Mesothelial cell of epicardium (in vitro differentiated cells): ENCODE measurements around the gene SYNE2. TPM values are rescaled to one million over a fixed set of nuclear protein-coding genes. Genes with fewer than 3 reads are reported as not detected.

Source experiments
- DNase-seq, 2 experiments: peaks; one replicate each; pipeline ENCODE4 v3.0.0; 2021; ENCODE audit warnings: low spot score in 2 of 2; ENCODE audit not compliant: unreplicated experiment in 2 of 2
- H3K27ac Mint-ChIP-seq: 2 replicates; pipeline ENCODE4 v1.8.0; 2021; ENCODE audit warnings: mixed read lengths
- H3K27me3 Mint-ChIP-seq: 2 replicates; pipeline ENCODE4 v1.8.0; 2021; ENCODE audit warnings: low read depth, mixed read lengths
- H3K36me3 Mint-ChIP-seq: 2 replicates; pipeline ENCODE4 v1.8.0; 2021; ENCODE audit warnings: mixed read lengths
- H3K4me1 Mint-ChIP-seq: 2 replicates; pipeline ENCODE4 v1.8.0; 2021; ENCODE audit warnings: mixed read lengths
- H3K4me3 Mint-ChIP-seq: 2 replicates; pipeline ENCODE4 v1.8.0; 2021; ENCODE audit warnings: mild to moderate bottlenecking, moderate library complexity, mixed read lengths
- H3K9me3 Mint-ChIP-seq: 2 replicates; pipeline ENCODE4 v1.8.0; 2021; ENCODE audit warnings: mixed read lengths
- CTCF ChIP-seq: fragments of 200-600 bp; sonication (generic); IDR thresholded peaks from one replicate; pipeline ENCODE4 v1.5.0; 2021; ENCODE audit warnings: antibody characterized with exemption; ENCODE audit not compliant: unreplicated experiment
- total RNA-seq: library from RNA; stranded (reverse); gene quantifications from 3 replicates; pipeline ENCODE4 v1.2.1, GENCODE V29; 2021

The SYNE2 gene
- total RNA-seq, 1 donor from 2014 or later: 87.1 TPM

GRCh38 chr14:64246688-64247087 lies 393.9 kb downstream of the SYNE2 start:
- no peak overlapping the region for H3K27ac Mint-ChIP-seq
- no peaks in the 10 kb centered on the region for H3K36me3 Mint-ChIP-seq
- no peaks in the 10 kb centered on the region for H3K4me1 Mint-ChIP-seq
- H3K9me3 Mint-ChIP-seq: peaks cover 15% of the 10 kb centered on the region
- TF ChIP-seq CTCF: no peak
- DNase-seq: no peak
- no peak overlapping the region for H3K4me3 Mint-ChIP-seq
- H3K27me3 Mint-ChIP-seq: no peaks in the 10 kb centered on the region

GRCh38 chr14:64247195-64247594 lies 394.4 kb downstream of the SYNE2 start:
- no peak for DNase-seq
- Mint-ChIP-seq H3K9me3 (peaks cover 15% of the 10 kb centered on the region), H3K36me3 (no peaks in the 10 kb centered on the region), H3K27me3 (no peaks in the 10 kb centered on the region), H3K4me1 (no peaks in the 10 kb centered on the region), H3K4me3 (no peak overlapping the region), H3K27ac (no peak overlapping the region)
- no peak for TF ChIP-seq CTCF

DNA sequence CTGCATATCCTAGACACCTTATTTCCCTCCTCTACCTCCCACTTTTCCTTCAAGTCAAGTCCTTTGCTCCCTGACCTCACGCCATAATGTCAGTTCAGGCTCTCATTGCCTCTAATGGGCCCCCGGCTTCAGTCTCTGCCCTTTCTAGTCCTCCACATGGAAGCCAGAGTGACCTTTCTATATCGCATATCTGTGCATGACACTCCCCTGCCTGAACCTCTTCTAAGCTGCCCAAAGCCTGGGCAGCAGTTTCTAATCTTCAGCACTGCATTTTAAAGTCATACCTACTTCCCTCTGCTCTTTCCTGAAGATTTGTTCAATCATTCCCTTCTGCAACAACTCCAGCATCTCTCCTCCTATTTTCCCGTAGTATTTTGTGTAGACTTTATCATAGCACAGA lies 395.9 kb downstream of the SYNE2 start:
- TF ChIP-seq CTCF: no peak
- Mint-ChIP-seq H3K36me3 (no peaks in the 10 kb centered on the region), H3K27me3 (no peaks in the 10 kb centered on the region), H3K4me3 (no peak overlapping the region), H3K9me3 (peaks cover 8% of the 10 kb centered on the region), H3K27ac (no peak overlapping the region), H3K4me1 (no peaks in the 10 kb centered on the region)
- no peak for DNase-seq

DNA sequence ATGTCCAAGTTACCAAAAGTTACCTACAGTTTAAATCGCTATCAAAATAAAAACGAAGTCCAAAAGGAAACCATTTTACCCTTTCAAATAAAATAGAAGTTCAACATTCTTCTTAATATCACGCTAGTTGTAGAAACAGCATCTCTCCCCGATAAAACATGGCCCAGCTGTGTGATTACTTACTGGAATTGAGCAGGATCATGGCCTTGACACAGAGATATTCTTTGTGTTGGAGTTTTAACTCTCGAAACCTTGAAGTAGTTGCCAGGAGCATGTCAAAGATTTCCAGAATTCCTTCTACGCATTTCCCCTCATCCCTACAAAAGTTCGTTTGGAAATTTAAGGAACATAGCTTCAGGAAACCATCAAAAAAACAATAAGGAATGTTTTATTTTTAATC lies 396.6 kb downstream of the SYNE2 start:
- Mint-ChIP-seq H3K27me3 (no peaks in the 10 kb centered on the region), H3K4me3 (no peak overlapping the region), H3K27ac (no peak overlapping the region), H3K4me1 (no peaks in the 10 kb centered on the region), H3K36me3 (no peaks in the 10 kb centered on the region), H3K9me3 (peaks cover 8% of the 10 kb centered on the region)
- no peak for DNase-seq
- no peak for TF ChIP-seq CTCF

GRCh38 chr14:64253672-64254071 lies 400.9 kb downstream of the SYNE2 start:
- TF ChIP-seq CTCF: no peak
- H3K27ac Mint-ChIP-seq: no peak overlapping the region
- no peaks in the 10 kb centered on the region for H3K36me3 Mint-ChIP-seq
- H3K27me3 Mint-ChIP-seq: no peaks in the 10 kb centered on the region
- DNase-seq: no peak
- H3K4me1 Mint-ChIP-seq: no peaks in the 10 kb centered on the region
- no peak overlapping the region for H3K4me3 Mint-ChIP-seq
- peaks cover 1% of the 10 kb centered on the region for H3K9me3 Mint-ChIP-seq

- no peak for DNase-seq
- Mint-ChIP-seq H3K4me1 (no peaks in the 10 kb centered on the region), H3K4me3 (no peak overlapping the region), H3K36me3 (no peaks in the 10 kb centered on the region), H3K9me3 (no peaks in the 10 kb centered on the region), H3K27me3 (no peaks in the 10 kb centered on the region), H3K27ac (no peak overlapping the region)
- TF ChIP-seq CTCF: no peak
Observed at GRCh38 chr14:64255756-64256155, 403.0 kb downstream of the SYNE2 start.
